Umbilical cord (tissue), 2 donors: ENCODE results near the gene RPS6KA4. TPM values are rescaled to one million over a fixed set of nuclear protein-coding genes. Genes with fewer than 3 reads are reported as not detected.

Experiments used
- DNase-seq: peaks from one replicate; pipeline ENCODE4 v3.0.0-alpha.2; 2015; ENCODE audit warnings: low spot score
- total RNA-seq: library from RNA; depleted of rRNA; stranded (reverse); fragments of >200 nt; gene quantifications from one replicate; pipeline ENCODE4 v1.2.3, GENCODE V29; 2014; ENCODE audit warnings: low replicate concordance; ENCODE audit not compliant: insufficient read depth

Gene RPS6KA4
- total RNA-seq, 1 donor from 2014 or later, result 16.4 TPM

DNA sequence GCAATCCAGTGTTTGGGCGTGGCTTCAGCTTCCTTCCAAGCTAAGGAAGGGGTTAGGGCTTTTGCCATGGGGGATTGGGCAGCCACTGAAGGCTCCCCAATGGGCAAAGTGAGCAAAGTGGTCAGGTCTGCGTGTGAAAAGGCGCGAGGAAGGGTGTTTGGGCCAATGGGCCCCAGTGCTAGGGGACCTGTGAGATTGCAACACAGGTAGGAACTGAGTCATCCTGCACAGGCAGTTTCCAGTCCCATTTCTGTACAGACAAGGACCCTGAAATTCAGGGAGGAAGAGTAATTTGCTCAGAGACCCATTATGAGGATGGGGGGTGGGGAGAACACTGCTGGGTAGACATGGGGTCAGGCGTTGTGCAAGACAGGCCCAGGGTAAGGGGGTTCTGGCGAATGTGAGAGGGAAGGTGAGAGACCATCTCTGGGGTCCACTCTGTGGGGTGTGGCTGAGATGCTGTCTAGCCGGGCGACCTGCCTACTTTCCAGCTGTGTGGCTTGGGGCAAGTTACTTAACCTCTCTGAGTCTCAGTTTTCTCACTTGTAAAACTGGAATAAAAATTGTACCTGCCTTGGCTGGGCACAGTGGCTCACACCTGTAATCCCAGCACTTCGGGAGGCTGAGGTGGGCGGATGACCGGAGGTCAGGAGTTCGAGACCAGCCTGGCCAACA, 11.6 kb upstream of the RPS6KA4 start:
- DNase-seq, result no peak

DNA sequence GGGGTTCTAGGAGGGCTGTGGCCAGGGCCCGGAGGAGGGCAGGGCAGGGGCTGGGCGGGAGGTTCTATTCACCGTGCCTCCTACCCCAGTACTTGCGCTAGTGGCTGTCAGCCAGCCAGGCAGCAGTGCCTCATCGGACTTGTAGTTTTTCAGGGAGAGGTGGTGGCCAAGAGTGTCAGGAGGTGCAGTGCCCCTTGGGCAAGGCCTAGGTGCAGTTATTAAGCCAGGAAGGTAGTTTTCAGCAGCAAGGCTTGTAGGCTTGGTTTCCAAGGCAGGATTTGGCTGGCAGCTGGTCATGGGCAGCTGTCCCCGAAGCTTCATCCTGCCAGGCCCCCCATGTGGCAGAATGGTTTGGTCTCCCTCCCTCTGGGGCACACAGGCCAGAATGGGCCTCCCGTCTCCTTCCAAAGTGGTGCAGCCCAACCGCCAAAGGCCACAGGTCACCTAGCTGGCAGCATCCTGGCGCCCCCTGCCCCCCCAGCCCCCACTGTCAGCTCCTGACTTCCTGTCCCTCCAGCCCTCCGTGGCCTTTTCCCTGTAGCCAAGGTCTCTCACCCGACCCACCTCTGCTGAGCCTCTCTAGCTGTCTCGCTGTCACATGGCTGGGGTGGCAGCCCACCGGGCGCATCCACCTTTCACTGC, 10.5 kb upstream of the RPS6KA4 start:
- no peak for DNase-seq

DNA sequence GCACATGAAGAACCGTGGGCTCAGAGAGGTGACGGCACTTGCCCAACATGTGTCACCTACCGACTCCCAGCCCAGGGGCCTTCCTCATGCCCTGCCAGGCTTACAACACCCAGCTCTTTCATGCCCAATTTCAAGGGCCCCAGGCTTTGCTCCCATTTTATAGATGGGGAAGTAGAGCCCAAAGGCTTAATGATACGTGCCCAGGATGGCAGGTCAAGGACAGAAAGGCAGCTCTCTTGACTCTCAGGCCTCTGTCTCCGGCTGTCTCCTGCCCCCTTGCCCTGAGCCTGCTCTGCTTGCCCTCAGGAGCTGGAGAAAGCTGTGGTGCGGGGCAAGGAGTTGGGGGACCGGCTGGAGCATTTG, 10.0 kb upstream of the RPS6KA4 start:
- DNase-seq, result no peak

DNA sequence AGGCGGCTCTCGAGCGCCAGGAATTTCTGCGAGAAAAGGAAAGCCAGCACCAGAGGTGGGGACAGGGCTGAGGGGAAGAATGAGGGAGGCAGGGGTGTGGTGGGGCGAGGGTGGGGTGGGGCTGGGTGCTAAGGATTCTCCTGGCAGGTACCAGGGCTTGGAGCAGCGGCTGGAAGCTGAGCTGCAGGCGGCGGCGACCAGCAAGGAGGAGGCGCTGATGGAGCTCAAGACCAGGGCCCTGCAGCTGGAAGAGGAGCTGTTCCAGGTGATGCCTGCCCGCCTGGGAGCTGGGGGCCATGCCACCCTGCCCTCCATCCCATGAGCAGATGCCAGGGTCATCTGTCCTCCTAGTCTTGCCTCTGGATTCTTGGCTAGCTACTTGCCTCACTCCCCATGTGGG, 9.6 kb upstream of the RPS6KA4 start:
- DNase-seq, result no peak

DNA sequence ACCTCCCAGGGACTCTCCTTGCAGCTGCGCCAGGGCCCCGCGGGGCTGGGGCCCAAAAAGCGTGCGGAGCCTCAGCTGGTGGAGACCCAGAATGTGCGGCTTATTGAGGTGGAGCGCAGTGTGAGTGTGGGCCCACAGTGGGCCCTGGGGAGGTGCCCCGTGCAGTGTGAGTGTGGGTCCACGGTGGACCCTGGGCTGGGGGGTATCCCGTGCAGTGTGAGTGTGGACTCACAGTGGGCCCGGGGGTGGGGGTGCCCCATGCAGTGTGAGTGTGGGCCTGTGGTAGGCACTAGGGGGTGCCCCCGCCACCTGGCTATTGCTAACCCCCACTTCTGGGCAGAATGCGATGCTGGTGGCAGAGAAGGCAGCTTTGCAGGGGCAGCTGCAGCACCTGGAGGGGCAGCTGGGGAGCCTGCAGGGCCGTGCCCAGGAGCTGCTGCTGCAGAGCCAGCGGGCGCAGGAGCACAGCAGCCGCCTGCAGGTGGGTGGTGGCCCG, 7.8 kb upstream of the RPS6KA4 start:
- DNase-seq, result no peak

DNA sequence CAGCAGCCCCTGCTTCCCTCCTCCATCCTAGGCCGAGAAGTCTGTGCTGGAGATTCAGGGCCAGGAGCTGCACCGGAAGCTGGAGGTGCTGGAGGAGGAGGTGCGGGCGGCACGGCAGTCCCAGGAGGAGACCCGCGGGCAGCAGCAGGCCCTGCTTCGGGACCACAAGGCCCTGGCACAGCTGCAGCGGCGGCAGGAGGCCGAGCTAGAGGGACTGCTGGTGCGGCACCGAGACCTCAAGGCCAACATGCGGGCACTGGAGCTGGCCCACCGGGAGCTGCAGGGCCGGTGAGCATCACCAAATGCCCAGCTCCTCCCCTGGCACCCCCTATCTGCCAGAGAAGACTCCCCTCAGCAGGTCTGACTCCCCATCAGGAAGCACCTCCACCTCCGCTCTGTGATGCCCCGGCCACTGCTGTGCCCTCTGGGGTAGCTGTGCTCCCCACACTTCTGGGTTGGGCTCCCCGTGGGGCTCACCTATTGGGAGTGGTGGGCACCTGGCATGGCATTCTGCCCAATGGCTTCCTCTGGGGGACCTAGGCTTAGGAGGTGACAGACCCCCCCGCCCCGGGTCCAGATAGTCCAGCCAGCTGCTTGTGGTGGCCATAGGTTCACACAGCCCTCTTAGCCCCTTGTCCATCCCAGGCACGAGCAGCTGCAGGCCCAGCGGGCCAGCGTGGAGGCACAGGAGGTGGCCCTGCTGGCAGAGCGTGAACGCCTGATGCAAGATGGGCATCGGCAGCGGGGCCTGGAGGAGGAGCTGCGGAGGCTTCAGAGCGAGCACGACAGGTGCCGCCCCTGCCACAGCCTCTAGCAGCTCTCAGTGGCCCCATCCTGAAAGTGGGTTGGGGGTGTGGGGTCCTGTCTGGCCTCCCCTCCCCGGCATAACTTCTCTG, 6.6 kb upstream of the RPS6KA4 start:
- no peak for DNase-seq

DNA sequence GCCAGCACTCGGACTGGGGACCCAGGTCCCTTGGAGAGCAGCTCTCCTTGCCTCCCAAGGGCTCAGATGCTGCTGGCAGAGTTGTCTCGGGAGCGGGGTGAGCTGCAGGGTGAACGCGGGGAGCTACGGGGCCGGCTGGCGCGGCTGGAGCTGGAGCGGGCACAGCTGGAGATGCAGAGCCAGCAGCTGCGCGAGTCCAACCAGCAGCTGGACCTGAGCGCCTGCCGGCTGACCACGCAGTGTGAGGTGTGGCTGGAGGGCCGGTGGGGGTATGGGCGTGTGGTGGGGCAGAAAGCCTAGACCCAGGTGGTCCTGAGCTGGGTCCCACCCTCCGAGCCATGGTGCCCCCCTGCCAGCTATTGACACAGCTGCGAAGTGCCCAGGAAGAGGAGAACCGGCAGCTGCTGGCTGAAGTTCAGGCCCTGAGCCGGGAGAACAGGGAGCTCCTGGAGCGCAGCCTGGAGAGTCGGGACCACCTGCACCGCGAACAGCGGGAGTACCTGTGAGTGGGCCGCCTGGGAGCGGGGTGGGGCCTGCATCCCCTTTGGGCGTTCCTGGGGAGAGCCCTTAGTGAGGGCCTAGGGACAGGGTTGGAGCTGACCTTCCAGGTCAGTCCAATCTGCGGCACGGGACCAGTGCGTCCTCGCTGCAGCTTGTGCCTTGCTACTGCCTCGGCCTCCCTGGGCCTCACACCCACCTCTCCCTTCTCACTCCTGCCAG, 5.8 kb upstream of the RPS6KA4 start:
- DNase-seq, result no peak

DNA sequence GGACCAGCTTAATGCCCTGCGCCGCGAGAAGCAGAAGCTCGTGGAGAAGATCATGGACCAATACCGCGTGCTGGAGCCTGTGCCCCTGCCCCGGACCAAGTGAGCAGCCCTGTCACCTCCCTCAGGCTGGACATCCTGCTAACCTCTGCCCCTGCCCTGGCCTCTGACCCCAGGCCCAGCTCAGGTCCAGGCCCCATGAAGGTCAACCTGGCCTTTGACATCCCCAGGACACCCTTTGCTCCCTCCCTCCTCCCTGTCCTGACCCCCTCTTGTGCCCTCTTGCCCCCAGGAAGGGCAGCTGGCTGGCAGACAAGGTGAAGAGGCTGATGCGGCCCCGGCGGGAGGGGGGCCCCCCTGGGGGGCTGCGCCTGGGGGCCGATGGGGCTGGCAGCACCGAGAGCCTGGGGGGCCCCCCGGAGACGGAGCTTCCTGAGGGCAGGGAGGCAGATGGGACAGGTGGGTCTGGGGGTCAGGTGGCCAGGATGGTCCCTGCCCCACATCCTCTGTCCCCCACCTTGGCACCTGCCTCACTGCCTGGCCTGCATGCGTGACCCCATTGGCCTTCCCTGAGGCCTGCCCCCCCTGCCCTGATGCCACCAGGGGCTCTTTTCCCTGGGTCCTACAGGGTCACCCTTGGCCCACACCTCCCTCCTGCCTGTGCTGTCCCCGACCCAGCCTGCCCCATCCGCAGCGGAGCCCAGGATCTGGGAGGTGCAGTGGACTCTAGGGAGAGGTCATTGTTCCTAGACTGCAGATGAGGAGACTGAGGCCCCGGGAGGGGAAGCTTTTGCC, 5.1 kb upstream of the RPS6KA4 start:
- no peak for DNase-seq

DNA sequence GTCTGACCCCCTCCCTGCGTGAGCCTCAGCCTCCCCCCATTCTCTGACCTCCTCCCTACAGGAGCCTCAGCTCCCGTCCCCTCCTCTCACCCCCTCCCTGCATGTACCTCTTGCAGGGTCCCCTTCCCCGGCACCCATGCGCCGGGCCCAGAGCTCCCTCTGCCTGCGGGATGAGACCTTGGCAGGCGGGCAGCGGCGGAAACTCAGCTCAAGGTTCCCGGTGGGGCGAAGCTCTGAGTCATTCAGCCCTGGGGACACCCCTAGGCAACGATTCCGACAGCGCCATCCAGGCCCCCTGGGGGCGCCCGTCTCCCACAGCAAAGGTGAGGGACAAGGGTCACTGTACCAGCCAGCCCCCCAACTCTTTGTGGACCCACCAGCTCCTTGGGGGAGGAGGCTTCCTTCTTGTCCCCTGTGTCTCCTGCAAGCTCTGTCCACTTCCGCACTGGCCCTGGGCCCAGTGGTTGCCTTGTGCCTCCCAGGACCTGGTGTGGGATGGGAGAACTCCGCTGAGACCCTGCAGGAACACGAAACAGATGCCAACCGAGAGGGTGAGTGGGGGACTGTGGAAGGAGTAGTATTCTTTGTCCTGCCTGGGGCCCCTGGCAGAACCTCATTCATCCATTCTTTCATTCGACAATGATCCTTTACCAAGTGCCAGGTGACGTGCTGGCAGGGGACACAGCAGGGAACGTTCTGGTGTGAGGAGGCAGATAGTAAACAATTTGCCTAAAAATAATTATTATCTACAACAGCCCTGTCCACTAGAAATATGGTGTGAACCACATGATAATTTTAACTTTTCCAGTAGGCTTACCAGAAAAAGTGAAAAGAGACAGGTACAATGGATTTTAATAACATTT, 3.7 kb upstream of the RPS6KA4 start:
- DNase-seq, result peak; percentile 83

DNA sequence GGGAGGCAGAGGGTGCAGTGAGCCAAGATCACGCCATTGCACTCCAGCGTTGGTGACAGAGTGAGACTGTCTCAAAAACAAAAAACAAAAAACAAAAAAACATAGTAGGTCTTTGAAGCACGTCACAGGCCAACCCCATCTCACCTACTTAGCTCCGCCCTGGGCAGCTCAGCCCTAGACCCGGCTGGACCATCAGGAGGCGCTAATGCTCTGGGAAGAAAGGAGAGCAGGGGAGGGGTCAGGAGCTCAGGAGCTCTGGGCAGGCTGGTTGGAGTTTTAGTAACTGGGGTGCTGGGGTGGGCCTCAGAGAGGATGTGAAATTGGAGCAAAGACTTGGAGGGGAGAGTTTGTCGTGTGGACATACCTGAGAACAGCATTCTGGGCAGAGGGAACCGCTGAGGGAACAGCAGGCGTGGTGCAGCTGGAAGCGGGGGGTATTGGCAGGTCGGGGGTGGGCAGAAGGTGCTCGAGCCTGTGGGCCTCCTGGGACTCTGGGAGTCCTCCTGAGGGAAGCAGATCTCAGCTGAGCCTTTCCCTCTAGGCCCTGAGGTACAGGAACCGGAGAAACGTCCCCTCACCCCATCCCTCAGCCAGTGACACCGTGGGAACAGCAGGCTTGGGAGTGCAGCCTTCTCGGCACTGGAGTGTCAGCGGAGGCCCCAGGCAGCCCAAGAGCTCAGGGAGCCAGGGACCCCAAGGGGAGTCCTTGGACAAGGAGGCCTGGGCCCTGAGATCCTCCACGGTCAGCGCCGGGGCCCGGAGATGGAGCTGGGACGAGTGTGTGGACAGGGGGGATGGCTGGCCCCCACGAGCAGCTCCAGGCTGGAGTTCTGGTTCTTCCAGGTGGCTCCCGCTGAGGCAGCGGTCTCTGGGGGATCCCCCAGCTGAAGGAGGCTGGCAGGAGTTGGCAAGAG, 2.2 kb upstream of the RPS6KA4 start:
- DNase-seq, result peak; percentile 69

DNA sequence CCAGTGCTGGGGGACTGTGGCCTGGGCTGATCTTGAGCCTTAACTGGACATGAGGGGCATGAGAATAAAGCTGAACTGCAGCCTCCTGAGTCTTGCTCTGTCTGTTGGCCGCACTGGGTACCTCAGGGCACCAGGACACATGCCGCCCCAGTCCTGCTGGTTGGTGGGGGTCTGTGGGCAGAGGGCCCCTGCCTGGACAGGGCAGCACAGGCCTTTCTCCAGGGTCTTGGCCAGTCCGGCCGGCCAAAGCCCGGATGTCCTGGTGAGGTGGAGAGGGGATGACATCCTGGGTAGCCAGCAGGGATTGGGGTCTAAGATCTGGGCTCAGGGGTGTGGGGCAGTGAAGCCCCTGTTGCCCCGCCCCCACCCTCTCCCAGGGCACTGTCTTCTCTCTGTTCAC, 1.5 kb upstream of the RPS6KA4 start:
- DNase-seq, result no peak

DNA sequence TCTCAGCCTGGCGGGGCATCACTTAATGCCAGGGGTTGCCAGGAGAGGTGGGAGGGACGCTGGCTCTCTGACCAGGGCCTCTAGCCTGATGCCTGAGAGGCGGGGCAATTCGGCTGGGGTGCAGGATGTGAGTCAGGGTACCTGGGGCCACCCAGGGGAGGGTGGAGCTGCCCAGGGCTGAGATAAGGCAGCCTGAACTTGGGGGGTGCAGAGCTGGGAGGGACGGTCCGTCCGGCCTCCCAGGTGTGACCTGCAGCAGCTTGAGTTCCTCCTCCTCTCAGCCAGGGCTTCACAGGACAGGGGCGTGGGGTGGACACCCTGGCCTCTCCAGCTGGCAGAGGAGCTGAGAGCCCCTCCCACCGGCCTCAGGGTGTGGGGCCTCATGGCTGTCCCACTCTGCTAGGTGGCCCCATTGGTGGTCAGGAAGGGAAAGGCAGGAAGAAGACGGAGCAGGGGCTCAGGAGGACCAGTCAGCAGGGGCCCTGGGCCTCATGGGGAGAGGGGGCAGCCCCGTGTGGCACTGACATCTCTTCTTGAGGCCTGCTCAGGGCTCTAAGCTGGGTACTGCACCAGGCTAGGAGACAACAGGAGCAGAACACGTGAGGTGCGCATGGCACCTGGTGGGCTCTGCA, 942 bp upstream of the RPS6KA4 start:
- DNase-seq, result no peak

DNA sequence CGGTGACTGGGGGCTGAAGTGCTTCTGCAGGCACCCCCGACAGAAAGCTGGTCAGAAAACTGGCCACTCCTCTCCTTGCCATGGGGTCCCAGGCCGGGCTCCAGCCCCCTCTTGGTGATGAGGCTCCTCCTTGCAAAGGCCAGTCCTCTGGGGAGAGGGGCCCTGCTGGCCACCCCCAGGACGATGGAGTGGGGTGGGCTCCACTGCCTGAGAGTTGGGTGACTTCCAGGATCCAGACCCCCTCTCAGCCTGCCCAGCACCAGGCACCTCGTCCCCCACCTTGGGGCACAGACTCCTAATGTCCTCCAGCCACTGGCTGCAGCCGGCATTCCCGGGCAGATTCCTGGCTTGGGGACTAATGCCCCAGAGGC, 441 bp upstream of the RPS6KA4 start:
- no peak for DNase-seq

DNA sequence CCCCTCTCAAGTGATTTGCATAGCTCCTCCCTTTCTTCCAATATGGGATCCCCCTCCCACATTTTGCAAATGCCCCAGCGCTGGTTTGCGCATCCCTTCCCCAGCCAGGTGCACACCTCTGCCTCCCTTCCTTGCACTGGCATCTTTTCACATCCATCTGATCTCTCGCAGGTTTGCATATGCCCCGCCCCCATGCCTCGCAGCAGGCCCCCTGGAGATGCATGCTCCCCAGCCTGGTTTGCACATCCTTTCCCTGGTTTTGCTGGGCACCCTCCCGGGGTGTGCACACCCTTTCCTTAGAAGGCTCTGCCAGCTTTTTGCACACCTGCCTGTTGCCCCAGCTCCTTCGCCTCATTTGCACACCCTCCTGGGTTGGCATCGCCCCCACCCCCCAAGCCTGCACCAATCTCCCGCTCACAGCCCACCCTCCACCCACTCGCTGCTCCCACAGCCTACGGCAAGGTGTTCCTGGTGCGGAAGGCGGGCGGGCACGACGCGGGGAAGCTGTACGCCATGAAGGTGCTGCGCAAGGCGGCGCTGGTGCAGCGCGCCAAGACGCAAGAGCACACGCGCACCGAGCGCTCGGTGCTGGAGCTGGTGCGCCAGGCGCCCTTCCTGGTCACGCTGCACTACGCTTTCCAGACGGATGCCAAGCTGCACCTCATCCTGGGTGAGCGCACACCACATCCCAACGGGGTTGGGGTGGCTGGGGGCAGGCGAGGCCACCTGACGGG, 917 bp downstream of the RPS6KA4 start:
- DNase-seq, result no peak

DNA sequence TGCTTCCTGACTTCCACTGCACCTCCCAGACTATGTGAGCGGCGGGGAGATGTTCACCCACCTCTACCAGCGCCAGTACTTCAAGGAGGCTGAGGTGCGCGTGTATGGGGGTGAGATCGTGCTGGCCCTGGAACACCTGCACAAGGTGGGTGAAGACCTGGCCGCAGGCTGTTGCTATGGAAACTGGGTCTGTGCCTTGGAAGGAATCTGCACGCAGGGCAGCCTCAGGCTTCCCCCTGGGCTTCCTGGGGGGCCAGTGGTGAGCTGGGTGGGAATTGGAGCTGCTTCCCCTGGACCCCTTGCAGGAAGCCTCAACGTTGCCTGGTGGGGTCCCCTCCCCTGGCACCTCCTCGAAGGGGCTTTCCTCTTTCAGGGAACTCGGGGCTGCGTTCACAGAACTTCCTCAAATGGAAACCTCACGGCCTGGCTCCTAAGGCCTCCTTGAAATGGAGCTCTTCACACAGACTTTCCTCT, 1.5 kb downstream of the RPS6KA4 start:
- no peak for DNase-seq

DNA sequence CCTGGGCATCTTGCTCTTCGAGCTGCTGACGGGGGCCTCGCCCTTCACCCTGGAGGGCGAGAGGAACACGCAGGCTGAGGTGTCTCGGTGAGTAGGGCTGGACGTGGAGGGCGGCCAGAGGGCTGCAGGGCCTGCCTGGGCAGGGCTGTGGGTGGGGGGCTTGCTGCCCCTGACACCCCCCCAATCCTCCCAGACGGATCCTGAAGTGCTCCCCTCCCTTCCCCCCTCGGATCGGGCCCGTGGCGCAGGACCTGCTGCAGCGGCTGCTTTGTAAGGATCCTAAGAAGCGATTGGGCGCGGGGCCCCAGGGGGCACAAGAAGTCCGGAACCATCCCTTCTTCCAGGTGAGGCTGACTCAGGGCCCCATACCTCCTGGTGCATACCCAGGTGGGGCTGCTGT, 2.7 kb downstream of the RPS6KA4 start:
- no peak for DNase-seq

DNA sequence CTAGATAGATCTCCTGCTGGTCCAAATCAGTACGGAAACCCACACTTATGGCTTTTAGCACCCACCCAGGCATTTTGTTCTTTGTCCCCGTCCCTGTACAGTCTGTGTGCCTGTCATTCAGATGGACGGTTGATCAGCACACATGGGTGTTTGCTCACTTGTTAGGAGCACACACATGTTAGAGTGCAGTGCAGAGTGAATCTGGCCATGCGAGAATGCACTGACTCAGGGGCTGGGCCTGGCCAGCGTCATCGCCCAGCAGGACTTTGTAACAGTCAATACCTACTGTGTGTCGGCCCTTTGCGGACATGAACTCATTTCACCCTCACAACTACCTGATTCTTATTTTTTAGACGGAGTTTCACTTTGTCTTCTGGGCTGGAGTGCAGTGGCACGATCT, 3.4 kb downstream of the RPS6KA4 start:
- no peak for DNase-seq

DNA sequence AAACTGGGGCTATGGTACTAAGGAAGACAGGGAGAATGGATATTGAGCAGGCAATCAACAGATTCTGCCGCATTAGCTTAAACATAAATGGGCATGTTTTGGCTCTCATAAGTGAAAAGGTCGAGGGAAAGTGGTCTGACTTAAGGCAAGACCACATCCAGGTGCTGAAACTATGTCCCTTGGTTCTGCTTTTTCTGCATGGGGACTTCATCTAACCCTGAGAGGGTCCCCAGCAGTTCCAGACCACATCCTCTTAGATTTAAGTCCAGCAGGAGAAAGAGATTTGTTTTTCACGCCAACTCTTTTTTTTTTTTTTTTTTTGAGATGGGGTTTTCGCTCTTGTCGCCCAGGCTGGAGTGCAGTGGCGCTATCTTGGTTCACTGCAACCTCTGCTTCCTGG, 5.5 kb downstream of the RPS6KA4 start:
- no peak for DNase-seq
